Keratinocyte (primary cell): ENCODE results near the gene FOXK2. TPM values are rescaled to one million over a fixed set of nuclear protein-coding genes. Genes with fewer than 3 reads are reported as not detected.
A peak's percentile ranks its signal among the peaks of the same experiment; 100 is the strongest.

Experiments used
- DNase-seq: peaks from one replicate; pipeline ENCODE4 v3.0.0-alpha.2; 2011; ENCODE audit warnings: low read depth, missing footprints, low spot score
- FAIRE-seq: peaks from 2 replicates; lab custom pipeline; 2011; peaks lifted over from hg19 to GRCh38; lab: Jason Lieb, UNC
- H2AFZ ChIP-seq: 2 replicates; pipeline ENCODE4 v1.6.0; 2012; ENCODE audit warnings: low read length, control low read depth, inconsistent platforms; ENCODE audit not compliant: control insufficient read depth
- H3K27ac ChIP-seq: 2 replicates; pipeline ENCODE4 v1.5.1; 2011; ENCODE audit warnings: low read length; ENCODE audit not compliant: control insufficient read depth, insufficient read depth
- H3K27me3 ChIP-seq: 3 replicates; pipeline ENCODE4 v1.6.0; 2011; ENCODE audit warnings: low read length; ENCODE audit not compliant: control insufficient read depth, insufficient read depth; ENCODE audit errors: extremely low read depth
- H3K36me3 ChIP-seq, 2 experiments: 2 replicates in 1 of 2; 3 replicates in 1 of 2; pipeline ENCODE4 v1.5.1; 2011; ENCODE audit warnings: low read length in 2 of 2, mild to moderate bottlenecking in 1 of 2; ENCODE audit not compliant: control insufficient read depth in 2 of 2, insufficient read depth in 2 of 2; ENCODE audit errors: extremely low read depth in 1 of 2
- H3K4me1 ChIP-seq: 3 replicates; pipeline ENCODE4 v1.5.1; 2011; ENCODE audit warnings: low read length; ENCODE audit not compliant: control insufficient read depth, insufficient read depth; ENCODE audit errors: extremely low read depth
- H3K4me2 ChIP-seq: 3 replicates; pipeline ENCODE4 v1.6.0; 2011; ENCODE audit warnings: low read depth, low read length; ENCODE audit not compliant: control insufficient read depth, insufficient read depth; ENCODE audit errors: extremely low read depth
- H3K4me3 ChIP-seq, 3 experiments: fragments of 200-600 bp in 1 of 3; sonication (generic) in 1 of 3; 2 replicates in 2 of 3; 3 replicates in 1 of 3; pipeline ENCODE4 v1.5.1; 2011 to 2016; ENCODE audit warnings: low read length in 3 of 3, mild to moderate bottlenecking in 3 of 3, control low read depth in 2 of 3, inconsistent platforms in 1 of 3, low read depth in 1 of 3, mixed read lengths in 1 of 3, mixed run types in 1 of 3, moderate library complexity in 1 of 3; ENCODE audit not compliant: control insufficient read depth in 2 of 3, insufficient read depth in 2 of 3; ENCODE audit errors: extremely low read depth in 1 of 3
- H3K79me2 ChIP-seq: 2 replicates; pipeline ENCODE4 v1.6.0; 2012; ENCODE audit warnings: low read length; ENCODE audit not compliant: control insufficient read depth, insufficient read depth
- H3K9ac ChIP-seq: 3 replicates; pipeline ENCODE4 v1.6.0; 2011; ENCODE audit warnings: low read length; ENCODE audit not compliant: control insufficient read depth, insufficient read depth; ENCODE audit errors: extremely low read depth
- H3K9me1 ChIP-seq: 3 replicates; pipeline ENCODE4 v1.6.0; 2011; ENCODE audit warnings: low read length; ENCODE audit not compliant: control insufficient read depth, insufficient read depth; ENCODE audit errors: extremely low read depth
- H3K9me3 ChIP-seq: 2 replicates; pipeline ENCODE4 v1.5.1; 2012; ENCODE audit warnings: low read depth, low read length; ENCODE audit not compliant: control insufficient read depth
- H4K20me1 ChIP-seq: 3 replicates; pipeline ENCODE4 v1.6.0; 2011; ENCODE audit warnings: low read length; ENCODE audit not compliant: control insufficient read depth, insufficient read depth; ENCODE audit errors: extremely low read depth
- EZH2 ChIP-seq: IDR thresholded peaks from one replicate; pipeline ENCODE4 v1.6.1; 2012; ENCODE audit warnings: inconsistent platforms, mild to moderate bottlenecking, low read length, moderate library complexity
- dilution Hi-C: fragments of 300-500 bp; cut with MboI; formaldehyde crosslinking; loops from one replicate; pipeline ENCODE4 v1.7.0; 2020; ENCODE audit warnings: low sequenced_read_pairs; ENCODE audit not compliant: extremely low pct_ligation_motif_present
- polyA plus RNA-seq, 5 experiments: library from polyadenylated mRNA; depleted of rRNA in 3 of 5; stranded (reverse) in 3 of 5; stranded (forward) in 1 of 5; unstranded in 1 of 5; fragments of >200 nt; gene quantifications; 1 replicate in 1 of 5; 2 replicates in 3 of 5; 3 replicates in 1 of 5; pipeline versions ENCODE4 v1.2.1 to v1.2.3, GENCODE V29; 2011 to 2012; ENCODE audit warnings: missing spikeins in 2 of 5, low read depth in 1 of 5, low replicate concordance in 1 of 5
- TF ChIP-seq, protein P1 (sequence below), 3 experiments: IDR thresholded peaks in 1 of 3; conservative IDR thresholded peaks in 1 of 3; optimal IDR thresholded peaks in 1 of 3; 2 replicates in 2 of 3; 3 replicates in 1 of 3; pipeline versions ENCODE3 to v1.5.1; 2011; ENCODE audit warnings: low read length in 3 of 3, mild to moderate bottlenecking in 3 of 3, moderate library complexity in 2 of 3, control low read depth in 1 of 3, inconsistent platforms in 1 of 3; ENCODE audit not compliant: insufficient read depth in 2 of 3; ENCODE audit errors: extremely low read depth in 1 of 3

Gene FOXK2
- polyA plus RNA-seq, 1 donor (not counting 4 experiments of a cell fraction or from before 2014, with no cell fraction given): 43.9 TPM

DNA sequence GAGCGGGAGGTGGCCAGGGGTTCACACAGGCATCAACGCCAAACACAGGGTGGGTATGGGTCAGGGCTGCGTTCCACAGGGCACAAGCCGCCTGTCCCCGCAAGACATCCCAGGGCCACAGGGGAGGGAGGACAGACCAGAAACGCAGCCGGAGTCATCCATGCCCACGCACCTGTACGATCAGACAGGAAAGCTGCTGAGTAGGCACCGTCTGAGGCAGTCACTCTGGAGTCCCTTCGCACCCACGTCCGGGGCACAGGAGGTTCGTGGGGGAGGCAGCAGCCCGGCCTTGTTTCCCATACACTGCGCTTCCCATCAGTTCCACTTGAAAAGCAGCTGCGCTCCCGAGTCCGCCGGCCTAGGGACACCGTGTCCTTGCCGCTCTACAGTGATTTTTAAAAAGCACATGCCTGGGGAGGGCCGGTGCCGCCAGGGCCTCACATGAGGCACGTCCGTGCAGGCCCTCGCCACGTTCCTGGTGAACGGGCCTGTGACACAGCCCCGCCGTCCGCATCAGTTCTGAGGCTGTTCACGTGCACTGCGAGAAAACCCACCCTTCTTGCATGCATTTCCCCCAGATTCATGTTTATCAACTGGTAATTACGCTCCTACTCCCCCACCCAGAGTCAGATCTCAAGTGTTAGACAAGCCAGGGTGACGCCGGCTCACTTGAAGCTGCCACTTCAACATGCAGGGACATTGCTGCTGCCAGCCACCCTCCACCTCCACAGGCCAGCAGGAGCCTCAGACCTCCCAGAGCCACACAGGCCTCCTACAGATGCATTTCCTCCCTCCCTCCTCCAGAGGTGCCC is 94.0 kb downstream of the FOXK2 start:
- no peak overlapping the region for H2AFZ ChIP-seq
- FAIRE-seq: peak; percentile 23
- peak overlapping the region; percentile 6 for H3K9ac ChIP-seq

DNA sequence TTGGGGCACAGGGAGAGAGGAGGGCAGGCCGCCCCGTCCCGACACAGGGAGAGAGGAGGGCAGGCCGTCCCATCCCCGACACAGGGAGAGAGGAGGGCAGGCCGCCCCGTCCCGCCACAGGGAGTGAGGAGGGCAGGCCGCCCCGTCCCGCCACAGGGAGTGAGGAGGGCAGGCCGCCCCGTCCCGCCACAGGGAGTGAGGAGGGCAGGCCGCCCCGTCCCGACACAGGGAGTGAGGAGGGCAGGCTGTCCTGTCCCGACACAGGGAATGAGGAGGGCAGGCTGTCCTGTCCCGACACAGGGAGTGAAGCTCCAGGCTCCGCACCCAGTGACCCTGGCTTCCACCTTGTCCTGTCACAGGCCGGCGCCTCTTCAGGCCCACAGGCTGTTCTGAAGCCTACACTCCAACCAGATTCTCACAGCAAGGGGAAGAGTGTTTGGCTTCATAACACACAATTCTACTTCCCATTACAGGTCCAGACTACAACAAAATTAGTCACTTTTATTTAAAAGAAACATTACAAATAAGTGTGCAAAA is 94.6 kb downstream of the FOXK2 start:
- Histone ChIP-seq H3K27ac (no peak overlapping the region), H3K27me3 (no peaks in the 10 kb centered on the region), H3K9me3 (no peaks in the 10 kb centered on the region), H3K9me1 (no peaks in the 10 kb centered on the region), H3K4me2 (no peak overlapping the region), H3K4me3 (no peak overlapping the region), H3K9ac (no peak overlapping the region), H3K36me3 (peaks cover 16 to 18% of the 10 kb centered on the region in 2 experiments), H3K4me1 (peaks cover 11% of the 10 kb centered on the region), H3K79me2 (no peaks in the 10 kb centered on the region), H4K20me1 (peaks cover 6% of the 10 kb centered on the region), H2AFZ (no peak overlapping the region)
- FAIRE-seq (no peak), DNase-seq (no peak)
- dilution Hi-C loops: no loop called here
- TF ChIP-seq, protein P1, sequence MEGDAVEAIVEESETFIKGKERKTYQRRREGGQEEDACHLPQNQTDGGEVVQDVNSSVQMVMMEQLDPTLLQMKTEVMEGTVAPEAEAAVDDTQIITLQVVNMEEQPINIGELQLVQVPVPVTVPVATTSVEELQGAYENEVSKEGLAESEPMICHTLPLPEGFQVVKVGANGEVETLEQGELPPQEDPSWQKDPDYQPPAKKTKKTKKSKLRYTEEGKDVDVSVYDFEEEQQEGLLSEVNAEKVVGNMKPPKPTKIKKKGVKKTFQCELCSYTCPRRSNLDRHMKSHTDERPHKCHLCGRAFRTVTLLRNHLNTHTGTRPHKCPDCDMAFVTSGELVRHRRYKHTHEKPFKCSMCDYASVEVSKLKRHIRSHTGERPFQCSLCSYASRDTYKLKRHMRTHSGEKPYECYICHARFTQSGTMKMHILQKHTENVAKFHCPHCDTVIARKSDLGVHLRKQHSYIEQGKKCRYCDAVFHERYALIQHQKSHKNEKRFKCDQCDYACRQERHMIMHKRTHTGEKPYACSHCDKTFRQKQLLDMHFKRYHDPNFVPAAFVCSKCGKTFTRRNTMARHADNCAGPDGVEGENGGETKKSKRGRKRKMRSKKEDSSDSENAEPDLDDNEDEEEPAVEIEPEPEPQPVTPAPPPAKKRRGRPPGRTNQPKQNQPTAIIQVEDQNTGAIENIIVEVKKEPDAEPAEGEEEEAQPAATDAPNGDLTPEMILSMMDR (optimal IDR thresholded peaks at IDR 0.05 in 1 of 3, IDR thresholded peaks at IDR 0.05 in 1 of 3, conservative IDR thresholded peaks at IDR 0.05 in 1 of 3; ENCODE audit: extremely low read depth in 1 of 3, insufficient read depth in 2 of 3, low read length in 3 of 3): no peak
- no peak for TF ChIP-seq EZH2

More for the DNA sequence above, 94.0 kb downstream of the FOXK2 start:
- Histone ChIP-seq H3K4me1 (peaks cover 11% of the 10 kb centered on the region), H3K4me3 (no peak overlapping the region), H3K79me2 (no peaks in the 10 kb centered on the region), H4K20me1 (peaks cover 6% of the 10 kb centered on the region), H3K9me3 (no peaks in the 10 kb centered on the region), H3K36me3 (peaks cover 11 to 18% of the 10 kb centered on the region in 2 experiments), H3K27me3 (no peaks in the 10 kb centered on the region), H3K27ac (no peak overlapping the region), H3K9me1 (no peaks in the 10 kb centered on the region), H3K4me2 (no peak overlapping the region)
- TF ChIP-seq, protein P1 (optimal IDR thresholded peaks at IDR 0.05 in 1 of 3, IDR thresholded peaks at IDR 0.05 in 1 of 3, conservative IDR thresholded peaks at IDR 0.05 in 1 of 3; ENCODE audit: extremely low read depth in 1 of 3, insufficient read depth in 2 of 3, low read length in 3 of 3): peak in 1 of 3 experiments; percentile 8
- TF ChIP-seq EZH2: no peak
- dilution Hi-C loops: no loop called here
- no peak for DNase-seq
